Karpas-422 (cell line): ENCODE data around the gene DNAJC8. TPM values are rescaled to one million over a fixed set of nuclear protein-coding genes. Genes with fewer than 3 reads are reported as not detected.

Experiments used
- DNase-seq: peaks from one replicate; pipeline ENCODE4 v3.0.0-alpha.2; 2015
- H2AFZ ChIP-seq: fragments of 200-600 bp; sonication (generic); 2 replicates; pipeline ENCODE4 v1.6.1; 2014; ENCODE audit warnings: antibody characterized with exemption, low read length, mixed read lengths
- H3K27ac ChIP-seq: fragments of 200-600 bp; sonication (generic); 2 replicates; pipeline ENCODE4 v1.5.1; 2014; ENCODE audit warnings: mild to moderate bottlenecking, low read length, moderate library complexity
- H3K27me3 ChIP-seq: fragments of 200-600 bp; sonication (generic); 2 replicates; pipeline ENCODE4 v1.6.1; 2014; ENCODE audit warnings: low read length, mixed read lengths
- H3K36me3 ChIP-seq: fragments of 200-600 bp; sonication (generic); 2 replicates; pipeline ENCODE4 v1.6.1; 2014; ENCODE audit warnings: low read length, mixed read lengths; ENCODE audit not compliant: insufficient read depth
- H3K4me1 ChIP-seq: fragments of 200-600 bp; sonication (generic); 2 replicates; pipeline ENCODE4 v1.6.1; 2014; ENCODE audit warnings: mild to moderate bottlenecking, low read length, mixed read lengths
- H3K4me2 ChIP-seq: fragments of 200-600 bp; sonication (generic); 2 replicates; pipeline ENCODE4 v1.6.1; 2014; ENCODE audit warnings: low read length, low read depth, mild to moderate bottlenecking; ENCODE audit not compliant: poor library complexity, severe bottlenecking
- H3K4me3 ChIP-seq: fragments of 200-600 bp; sonication (generic); 2 replicates; pipeline ENCODE4 v1.5.1; 2014; ENCODE audit warnings: mild to moderate bottlenecking, antibody characterized with exemption, low read length, mixed read lengths
- H3K79me2 ChIP-seq: fragments of 200-600 bp; sonication (generic); 2 replicates; pipeline ENCODE4 v1.6.1; 2014; ENCODE audit warnings: mild to moderate bottlenecking, low read length, mixed read lengths
- H3K9ac ChIP-seq: fragments of 200-600 bp; sonication (generic); 2 replicates; pipeline ENCODE4 v1.6.0; 2014; ENCODE audit warnings: low read length
- H3K9me2 ChIP-seq: fragments of 200-600 bp; sonication (generic), shearing (Covaris generic); replicated peaks from 2 replicates; pipeline ENCODE4 v1.6.0; 2014; ENCODE audit warnings: mild to moderate bottlenecking, low read length, moderate library complexity; ENCODE audit not compliant: insufficient read depth
- H3K9me3 ChIP-seq: fragments of 300-700, 200-600 bp; sonication (generic); 2 replicates; pipeline ENCODE4 v1.6.1; 2014; ENCODE audit warnings: low read length, mixed read lengths
- H4K20me1 ChIP-seq: fragments of 200-600 bp; sonication (generic); 2 replicates; pipeline ENCODE4 v1.6.1; 2014; ENCODE audit warnings: mild to moderate bottlenecking, antibody characterized with exemption, low read length, low read depth; ENCODE audit not compliant: insufficient read depth
- total RNA-seq: library from RNA; depleted of rRNA; stranded (reverse); fragments of >200 nt; shearing (Covaris generic); gene quantifications from 2 replicates; pipeline ENCODE4 v1.2.3, GENCODE V29; 2014; ENCODE audit warnings: low replicate concordance

Gene DNAJC8
- total RNA-seq, 1 experiment from 2014 or later = 71.8 TPM

DNA sequence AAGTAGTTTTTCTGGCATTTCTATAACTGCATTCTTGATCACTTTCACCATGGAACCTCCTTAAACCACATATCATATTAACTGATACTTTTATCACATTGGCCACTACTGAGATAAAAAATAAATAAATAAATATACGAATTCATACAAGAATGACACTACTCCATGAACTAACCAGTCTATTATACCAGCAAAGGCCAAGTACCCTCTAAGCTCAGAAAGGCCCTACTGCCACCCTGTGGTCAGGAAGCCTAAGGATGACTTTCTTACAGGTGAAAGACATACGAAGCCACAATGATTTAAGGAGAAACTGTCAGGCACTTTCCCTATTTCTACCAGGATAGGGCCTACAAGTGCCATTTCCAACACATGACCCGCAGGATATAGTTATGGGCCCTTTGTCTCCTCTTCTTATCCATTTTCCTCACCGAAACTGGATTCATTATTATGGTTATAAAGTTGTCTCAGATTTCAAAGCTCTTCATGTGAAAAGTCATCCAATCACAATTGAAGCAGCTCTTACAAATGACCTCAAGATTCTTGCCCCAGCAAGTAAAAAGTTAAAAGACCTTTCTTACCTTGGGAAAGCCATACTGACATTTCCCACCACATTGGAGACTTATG, 23.9 kb downstream of the DNAJC8 start:
- H3K27ac ChIP-seq = peak overlapping the region; percentile 61
- H2AFZ ChIP-seq = no peak overlapping the region
- no peaks in the 10 kb centered on the region for H3K27me3 ChIP-seq
- H3K4me3 ChIP-seq = no peak overlapping the region
- peaks cover 39% of the 10 kb centered on the region; the same call in 1 of the 2 replicates for H3K36me3 ChIP-seq
- peak; percentile 89 for DNase-seq
- H3K4me1 ChIP-seq = peaks cover 12% of the 10 kb centered on the region
- no peak overlapping the region for H3K4me2 ChIP-seq
- no peaks in the 10 kb centered on the region for H4K20me1 ChIP-seq
- H3K9me2 ChIP-seq = no peaks in the 10 kb centered on the region
- peaks cover 30% of the 10 kb centered on the region for H3K79me2 ChIP-seq
- no peak overlapping the region for H3K9ac ChIP-seq
- no peaks in the 10 kb centered on the region for H3K9me3 ChIP-seq

DNA sequence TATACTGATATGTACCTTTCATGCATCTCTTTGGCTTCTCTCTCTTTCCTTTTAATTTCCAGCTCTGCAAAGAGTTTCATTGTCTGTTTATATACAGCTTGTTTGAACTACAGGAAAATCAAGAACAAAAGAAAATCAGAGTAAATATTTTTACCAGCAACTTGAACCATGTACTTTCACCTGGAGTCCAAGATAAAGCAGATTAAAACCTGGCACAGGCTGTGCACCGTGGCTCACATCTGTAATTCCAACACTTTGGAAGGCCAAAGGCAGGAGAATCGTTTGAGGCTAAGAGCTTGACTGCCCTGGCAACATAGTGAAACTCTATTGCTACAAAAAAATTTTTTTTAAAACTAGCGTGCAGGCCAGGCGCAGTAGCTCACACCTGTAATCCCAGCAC, 27.6 kb downstream of the DNAJC8 start:
- Histone ChIP-seq H3K9ac (no peak overlapping the region), H3K4me3 (no peak overlapping the region), H3K9me2 (no peaks in the 10 kb centered on the region), H3K79me2 (peaks cover 14% of the 10 kb centered on the region), H3K4me2 (no peak overlapping the region), H2AFZ (no peak overlapping the region), H3K27me3 (no peaks in the 10 kb centered on the region), H3K9me3 (no peaks in the 10 kb centered on the region), H4K20me1 (no peaks in the 10 kb centered on the region), H3K27ac (no peak overlapping the region), H3K36me3 (peaks cover 44% of the 10 kb centered on the region), H3K4me1 (peaks cover 12% of the 10 kb centered on the region)
- no peak for DNase-seq

GRCh38 chr1:28200234-28200873, 32.5 kb downstream of the DNAJC8 start:
- Histone ChIP-seq H3K4me3 (no peak overlapping the region), H3K9me3 (no peaks in the 10 kb centered on the region), H3K9ac (no peak overlapping the region), H3K27me3 (no peaks in the 10 kb centered on the region), H3K36me3 (peaks cover 54% of the 10 kb centered on the region), H3K9me2 (no peaks in the 10 kb centered on the region), H3K4me1 (peaks cover 8% of the 10 kb centered on the region), H3K27ac (no peak overlapping the region), H2AFZ (no peak overlapping the region), H4K20me1 (no peaks in the 10 kb centered on the region), H3K79me2 (no peaks in the 10 kb centered on the region), H3K4me2 (no peak overlapping the region)
- DNase-seq = no peak

GRCh38 chr1:28199328-28200233, 33.2 kb downstream of the DNAJC8 start:
- no peak overlapping the region for H3K4me3 ChIP-seq
- H3K9me2 ChIP-seq = no peaks in the 10 kb centered on the region
- peaks cover 48% of the 10 kb centered on the region for H3K36me3 ChIP-seq
- H3K27me3 ChIP-seq = no peaks in the 10 kb centered on the region
- no peak overlapping the region for H3K9ac ChIP-seq
- H4K20me1 ChIP-seq = no peaks in the 10 kb centered on the region
- no peak overlapping the region for H3K27ac ChIP-seq
- H3K9me3 ChIP-seq = no peaks in the 10 kb centered on the region
- H3K4me1 ChIP-seq = peaks cover 8% of the 10 kb centered on the region
- H3K4me2 ChIP-seq = no peak overlapping the region
- no peaks in the 10 kb centered on the region for H3K79me2 ChIP-seq
- no peak overlapping the region for H2AFZ ChIP-seq
- DNase-seq = no peak

GRCh38 chr1:28197682-28198415, 35.0 kb downstream of the DNAJC8 start:
- Histone ChIP-seq H3K4me3 (no peak overlapping the region), H3K9ac (no peak overlapping the region), H3K4me2 (no peak overlapping the region), H3K79me2 (no peaks in the 10 kb centered on the region), H3K27me3 (no peaks in the 10 kb centered on the region), H3K4me1 (peaks cover 8% of the 10 kb centered on the region), H3K9me2 (no peaks in the 10 kb centered on the region), H3K9me3 (no peaks in the 10 kb centered on the region), H3K36me3 (peaks cover 33% of the 10 kb centered on the region), H2AFZ (no peak overlapping the region), H4K20me1 (no peaks in the 10 kb centered on the region), H3K27ac (no peak overlapping the region)
- no peak for DNase-seq

DNA sequence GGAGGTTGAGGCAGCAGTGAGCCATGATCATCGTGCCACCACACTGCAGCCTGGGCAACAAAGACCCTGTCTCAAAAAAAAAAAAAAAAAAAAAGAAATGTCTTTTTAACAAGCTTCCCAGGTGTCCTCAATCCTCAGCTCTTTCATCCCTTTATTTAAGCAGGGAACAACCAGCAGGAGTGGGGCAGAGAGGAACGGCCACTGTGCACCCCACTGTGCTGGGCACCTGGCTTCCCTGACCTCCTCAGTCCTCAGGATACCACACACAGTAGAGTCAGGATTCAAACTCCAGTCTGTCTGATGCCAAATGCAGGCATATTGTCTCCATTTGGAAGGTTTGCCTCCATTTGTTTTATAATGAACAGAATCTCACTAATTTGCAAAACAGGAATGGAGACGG, 36.5 kb downstream of the DNAJC8 start:
- Histone ChIP-seq H3K36me3 (peaks cover 32% of the 10 kb centered on the region), H3K9ac (no peak overlapping the region), H3K9me2 (no peaks in the 10 kb centered on the region), H4K20me1 (no peaks in the 10 kb centered on the region), H3K27ac (no peak overlapping the region), H3K4me2 (no peak overlapping the region), H3K4me1 (peaks cover 8% of the 10 kb centered on the region), H2AFZ (no peak overlapping the region), H3K79me2 (no peaks in the 10 kb centered on the region), H3K27me3 (no peaks in the 10 kb centered on the region), H3K9me3 (no peaks in the 10 kb centered on the region), H3K4me3 (no peak overlapping the region)
- no peak for DNase-seq

DNA sequence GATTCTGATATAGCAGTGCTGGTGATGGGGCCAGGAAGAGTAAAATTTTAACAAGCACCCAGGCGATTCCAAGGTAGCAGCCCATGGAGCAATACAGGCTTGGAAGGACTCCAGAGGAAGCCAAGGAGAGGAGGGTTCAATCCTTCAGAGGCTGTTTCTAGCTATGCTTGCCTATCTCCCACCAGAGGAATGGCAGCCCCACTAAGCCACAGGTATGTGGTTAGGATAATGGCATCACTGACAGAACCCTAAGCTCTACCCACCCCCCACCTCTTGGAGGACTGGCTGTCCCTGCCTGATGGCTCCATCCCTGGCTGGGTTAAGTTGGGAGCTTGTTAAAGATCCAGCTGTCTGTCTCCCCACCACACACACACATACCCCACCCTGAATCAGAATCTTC, 37.0 kb downstream of the DNAJC8 start:
- H3K9ac ChIP-seq = no peak overlapping the region
- no peaks in the 10 kb centered on the region for H4K20me1 ChIP-seq
- H3K27ac ChIP-seq = no peak overlapping the region
- no peaks in the 10 kb centered on the region for H3K79me2 ChIP-seq
- H3K36me3 ChIP-seq = peaks cover 26% of the 10 kb centered on the region
- H3K4me2 ChIP-seq = no peak overlapping the region
- H3K9me2 ChIP-seq = no peaks in the 10 kb centered on the region
- peaks cover 8% of the 10 kb centered on the region for H3K4me1 ChIP-seq
- H3K9me3 ChIP-seq = no peaks in the 10 kb centered on the region
- H3K4me3 ChIP-seq = no peak overlapping the region
- H2AFZ ChIP-seq = no peak overlapping the region
- no peaks in the 10 kb centered on the region for H3K27me3 ChIP-seq
- no peak for DNase-seq
